CMK (cell line): ENCODE data around the gene LASP1.
"Not testable (repeated sequence)": the region's sequence is repeated elsewhere in the genome, so short reads cannot be mapped to it uniquely, and the experiment has no call there.

Source experiments
- DNase-seq: peaks from one replicate; pipeline ENCODE4 v3.0.0-alpha.2; 2010; ENCODE audit warnings: low read depth

Gene LASP1

DNA sequence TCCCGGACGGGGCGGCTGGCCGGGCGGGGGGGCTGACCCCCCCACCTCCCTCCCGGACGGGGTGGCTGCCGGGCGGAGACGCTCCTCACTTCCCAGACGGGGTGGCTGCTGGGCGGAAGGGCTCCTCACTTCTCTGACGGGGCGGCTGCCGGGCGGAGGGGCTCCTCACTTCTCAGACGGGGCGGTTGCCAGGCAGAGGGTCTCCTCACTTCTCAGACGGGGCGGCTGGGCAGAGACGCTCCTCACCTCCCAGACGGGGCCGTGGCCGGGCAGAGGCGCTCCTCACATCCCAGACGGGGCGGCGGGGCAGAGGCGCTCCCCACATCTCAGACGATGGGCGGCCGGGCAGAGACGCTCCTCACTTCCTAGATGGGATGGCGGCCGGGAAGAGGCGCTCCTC lies 60.9 kb downstream of the LASP1 start:
- not testable (repeated sequence) for DNase-seq

DNA sequence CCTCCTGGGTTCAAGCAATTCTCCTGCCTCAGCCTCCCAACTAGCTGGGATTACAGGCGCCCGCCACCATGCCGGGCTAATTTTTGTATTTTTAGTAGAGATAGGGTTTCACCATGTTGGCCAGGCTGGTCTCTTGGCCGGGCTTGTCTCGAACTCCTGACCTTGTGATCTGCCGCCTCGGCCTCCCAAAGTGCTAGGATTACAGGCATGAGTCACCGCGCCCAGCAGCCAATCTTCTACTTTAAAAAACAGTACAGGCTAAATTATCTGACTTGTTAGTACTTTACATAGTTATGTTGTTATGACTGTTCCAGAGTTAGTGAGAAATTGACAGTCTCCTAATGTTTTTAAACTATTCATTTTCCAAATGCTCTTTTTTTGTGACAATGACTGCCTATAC lies 64.1 kb downstream of the LASP1 start:
- DNase-seq, result not testable (repeated sequence)

DNA sequence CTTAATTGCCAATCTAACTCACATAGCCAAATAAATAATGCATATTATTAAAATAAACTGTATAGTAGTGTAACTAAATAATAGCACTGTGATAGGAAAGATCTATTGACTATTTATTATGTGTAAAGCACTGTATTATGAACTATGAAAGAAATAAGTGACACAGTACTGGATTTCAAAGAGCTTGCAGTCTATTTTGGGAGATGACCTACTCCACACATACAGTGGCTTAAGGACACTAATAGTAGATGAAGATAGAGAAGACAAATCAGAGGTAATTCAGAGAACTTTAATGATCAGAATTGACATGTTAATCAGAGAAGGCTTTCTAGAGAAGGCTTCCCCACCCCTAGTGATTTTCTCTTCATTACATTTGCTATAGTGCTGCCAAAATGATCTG lies 70.1 kb downstream of the LASP1 start:
- DNase-seq, result no peak

DNA sequence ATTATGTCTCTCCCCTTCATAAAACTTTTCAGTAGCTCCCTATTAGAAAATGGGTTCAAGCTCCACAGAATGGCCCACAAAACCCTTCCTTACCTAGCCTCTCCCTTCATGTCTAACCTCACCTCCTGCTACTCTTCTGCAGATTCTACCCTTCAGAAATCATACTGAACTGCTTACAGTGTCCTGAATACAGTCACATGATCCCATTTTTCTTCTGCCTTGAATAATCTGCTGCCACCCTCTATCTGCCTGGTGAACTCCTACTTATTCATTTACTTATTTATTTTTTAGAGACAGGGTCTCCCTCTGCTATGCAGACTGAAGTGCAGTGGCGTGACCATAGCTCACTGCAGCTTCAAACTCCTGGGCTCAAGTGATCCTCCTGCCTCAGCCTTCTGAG lies 70.5 kb downstream of the LASP1 start:
- DNase-seq, result no peak

DNA sequence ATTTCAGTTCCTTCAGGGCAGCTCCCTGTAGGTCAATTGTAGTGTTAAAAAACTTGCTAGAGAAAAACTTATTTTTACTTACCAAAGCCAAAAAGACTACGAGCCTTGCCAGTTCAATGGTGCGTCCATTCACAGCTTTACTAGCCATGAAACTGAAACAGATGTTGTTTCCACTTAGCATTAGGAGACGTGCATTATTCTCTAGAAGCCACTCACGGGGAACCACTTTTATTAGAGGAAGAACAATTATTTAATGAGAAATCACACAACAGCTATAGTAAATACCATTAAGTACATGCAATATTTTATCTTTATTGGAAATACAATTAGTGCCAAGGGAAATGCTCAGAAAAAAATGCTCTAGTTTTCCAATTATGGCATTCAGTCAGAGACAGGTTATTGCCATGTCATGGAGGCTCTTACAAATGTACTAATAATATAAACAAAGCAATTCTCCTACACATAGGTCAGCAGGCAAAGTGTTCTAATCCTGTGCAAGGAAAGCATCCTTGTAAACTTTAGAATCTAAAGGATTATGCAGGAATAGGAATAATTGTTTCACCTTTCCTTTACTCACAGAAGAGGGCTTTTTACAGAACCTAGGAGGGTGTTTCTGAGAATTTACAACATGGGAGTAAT lies 73.0 kb downstream of the LASP1 start:
- no peak for DNase-seq

DNA sequence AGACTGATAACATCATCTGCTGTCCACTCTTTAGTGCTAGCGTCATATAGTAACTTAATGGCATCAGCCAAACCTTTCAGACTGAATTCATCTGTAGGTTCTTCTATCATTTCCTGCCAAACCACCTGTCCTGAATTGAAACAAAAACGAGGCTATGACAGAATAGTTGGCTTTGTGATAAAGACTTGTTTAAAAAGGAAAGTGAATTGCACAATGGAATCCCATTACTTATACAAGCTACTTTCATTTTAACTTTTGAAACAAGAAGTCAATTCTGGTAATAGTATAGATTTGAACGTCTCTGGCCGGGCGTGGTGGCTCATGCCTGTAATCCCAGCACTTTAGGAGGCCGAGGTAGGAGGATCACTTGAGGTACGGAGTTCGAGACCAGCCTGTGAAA lies 73.7 kb downstream of the LASP1 start:
- DNase-seq, result no peak

DNA sequence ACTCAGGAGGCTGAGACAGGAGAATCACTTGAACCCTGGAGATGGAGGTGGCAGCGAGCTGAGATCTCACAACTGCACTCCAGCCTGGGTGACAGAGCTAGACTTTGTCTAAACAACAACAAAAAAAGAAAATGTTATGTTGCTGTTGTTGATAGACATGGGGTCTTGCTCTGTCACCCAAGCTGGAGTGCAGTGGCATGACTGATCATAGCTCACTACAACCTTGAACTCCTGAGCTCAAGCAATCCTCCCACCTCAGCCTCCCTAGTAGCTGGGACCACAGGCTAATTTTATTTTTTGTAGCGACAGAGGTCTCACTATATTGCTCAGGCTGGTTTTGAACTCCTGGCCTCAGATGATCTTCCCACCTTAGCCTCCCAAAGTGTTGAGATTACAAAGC lies 77.3 kb downstream of the LASP1 start:
- DNase-seq, result no peak

DNA sequence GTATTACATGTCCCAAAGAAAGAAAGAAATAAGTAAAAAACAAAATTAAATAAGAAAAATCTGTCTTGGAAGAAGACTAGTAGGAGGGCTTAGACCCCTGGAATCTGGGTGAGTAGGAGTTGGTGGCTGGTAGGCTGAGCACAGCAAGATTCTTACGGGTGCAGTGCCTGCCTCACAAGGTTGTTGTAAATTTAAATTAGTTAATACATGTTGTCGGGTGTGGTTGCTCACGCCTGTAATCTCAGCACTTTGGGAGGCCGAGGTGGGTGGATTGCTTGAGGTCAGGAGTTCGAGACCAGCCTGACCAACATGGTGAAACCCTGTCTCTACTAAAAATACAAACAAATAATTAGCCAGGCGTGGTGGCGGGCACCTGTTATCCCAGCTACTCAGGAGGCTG lies 83.9 kb downstream of the LASP1 start:
- DNase-seq, result not testable (repeated sequence)

DNA sequence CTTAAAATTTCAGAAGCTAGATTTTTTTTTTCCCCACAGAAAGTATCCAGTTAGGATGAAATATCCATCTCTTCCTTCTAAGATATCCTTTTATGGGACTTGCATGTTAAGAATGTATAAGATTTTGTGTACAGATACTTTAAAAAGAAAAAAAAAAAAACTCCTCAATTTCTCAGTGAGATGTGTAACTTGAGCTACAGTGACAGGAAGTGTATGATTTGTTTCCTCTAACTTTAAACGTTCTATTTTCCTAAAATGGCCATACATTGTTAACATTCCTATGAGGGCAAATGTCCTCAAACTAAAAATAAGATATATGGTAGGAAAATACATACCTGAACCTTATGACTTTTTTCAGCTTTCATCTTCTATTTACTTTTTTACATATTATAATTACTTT lies 88.5 kb downstream of the LASP1 start:
- no peak for DNase-seq

DNA sequence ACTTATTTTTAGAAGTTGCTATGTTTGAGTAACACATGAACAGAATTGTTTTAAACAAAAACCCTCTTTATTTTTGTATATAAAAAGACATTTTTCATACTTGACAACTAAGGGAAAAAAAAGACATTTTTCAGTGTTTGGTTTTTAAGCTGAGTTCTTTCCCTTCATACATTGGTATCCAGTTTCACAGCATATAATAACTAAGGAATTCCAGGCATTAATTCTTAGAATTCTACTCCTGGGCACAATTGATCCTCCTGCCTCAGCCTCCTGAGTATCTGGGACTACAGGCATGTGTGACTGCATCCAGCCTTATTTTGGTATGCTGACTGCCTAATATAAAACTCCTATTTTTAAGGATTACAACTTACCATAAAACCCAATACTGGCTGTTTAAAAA lies 88.9 kb downstream of the LASP1 start:
- DNase-seq, result no peak

DNA sequence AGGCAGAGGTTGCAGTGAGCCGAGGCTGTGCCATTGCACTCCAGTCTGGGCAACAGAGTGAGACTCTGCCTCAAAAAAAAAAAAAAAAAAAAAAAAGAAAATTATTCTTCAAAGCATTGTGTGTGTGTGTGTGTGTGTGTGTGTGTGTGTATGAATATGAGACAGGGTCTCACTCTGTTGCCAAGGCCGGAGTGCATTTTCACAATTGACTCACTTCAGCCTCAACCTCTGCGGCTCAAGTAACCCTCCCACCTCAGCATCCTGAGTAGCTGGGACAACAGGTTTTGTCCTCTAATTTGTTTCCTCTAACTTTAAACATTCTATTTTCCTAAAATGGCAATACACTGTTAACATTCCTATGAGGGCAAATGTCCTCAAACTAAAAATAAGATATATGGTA lies 89.7 kb downstream of the LASP1 start:
- no peak for DNase-seq

DNA sequence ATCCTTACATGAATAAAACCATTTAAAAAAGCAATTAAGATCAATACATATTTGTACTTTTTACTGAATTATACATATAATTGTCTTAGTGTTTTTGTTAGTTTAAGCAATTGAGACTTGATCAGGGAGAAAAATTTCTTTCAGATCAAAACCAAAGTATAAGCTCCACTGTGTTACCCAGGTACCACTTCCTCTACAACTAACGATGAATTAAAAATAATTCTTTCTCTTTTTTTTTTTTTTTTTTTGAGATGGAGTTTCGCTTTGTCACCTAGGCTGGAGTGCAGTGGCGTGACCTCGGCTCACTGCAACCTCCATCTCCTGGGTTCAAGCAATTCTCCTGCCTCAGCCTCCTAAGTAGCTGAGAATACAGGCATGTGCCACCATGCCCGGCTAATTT lies 90.5 kb downstream of the LASP1 start:
- DNase-seq, result no peak

DNA sequence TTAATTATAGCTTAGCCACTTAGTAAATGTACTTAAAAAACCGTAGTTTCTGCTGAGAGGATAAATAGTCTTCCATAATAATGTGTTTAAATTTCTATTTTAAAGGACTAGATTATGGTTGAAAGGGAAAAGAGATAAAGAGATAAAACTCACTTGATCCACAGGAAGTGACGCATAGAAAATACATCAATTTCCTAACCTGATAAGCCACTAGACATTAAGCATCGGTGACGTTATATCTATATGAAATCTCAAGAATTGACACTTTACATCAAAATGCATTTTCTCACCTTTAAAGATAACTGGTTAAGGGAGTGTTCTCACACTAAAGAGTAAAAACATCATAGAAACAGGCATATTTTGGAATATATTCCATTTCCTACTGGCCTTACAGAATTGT lies 91.6 kb downstream of the LASP1 start:
- DNase-seq, result no peak

DNA sequence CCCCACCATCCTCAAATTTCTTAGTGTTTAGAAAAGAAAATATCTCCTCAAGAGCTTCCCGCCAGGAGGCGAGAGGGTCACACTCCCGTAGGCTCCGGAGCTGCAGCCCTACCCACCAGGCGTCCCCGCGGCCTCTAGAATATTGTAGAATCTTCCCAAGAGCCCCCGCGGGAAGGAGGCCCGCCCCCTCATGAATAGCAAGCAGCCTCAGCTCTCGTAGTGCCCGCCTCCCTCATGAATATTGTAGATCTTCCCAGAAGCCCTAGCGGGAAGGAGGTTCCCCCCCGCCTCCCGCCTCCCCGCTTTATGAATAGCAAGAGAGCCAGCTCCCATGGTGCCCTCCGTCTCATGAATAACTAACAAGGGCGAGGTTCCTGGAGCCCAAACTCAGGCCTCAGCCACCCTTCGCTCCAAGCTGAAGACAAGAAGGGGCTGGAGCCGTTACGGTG lies 97.5 kb downstream of the LASP1 start, which contains the start of gene FBXO47:
Gene FBXO47 (minus strand): TSS at position 114 of the 449 bp plus-strand sequence. CDS start 4,378 bp downstream, outside the sequence.
- no peak for DNase-seq

DNA sequence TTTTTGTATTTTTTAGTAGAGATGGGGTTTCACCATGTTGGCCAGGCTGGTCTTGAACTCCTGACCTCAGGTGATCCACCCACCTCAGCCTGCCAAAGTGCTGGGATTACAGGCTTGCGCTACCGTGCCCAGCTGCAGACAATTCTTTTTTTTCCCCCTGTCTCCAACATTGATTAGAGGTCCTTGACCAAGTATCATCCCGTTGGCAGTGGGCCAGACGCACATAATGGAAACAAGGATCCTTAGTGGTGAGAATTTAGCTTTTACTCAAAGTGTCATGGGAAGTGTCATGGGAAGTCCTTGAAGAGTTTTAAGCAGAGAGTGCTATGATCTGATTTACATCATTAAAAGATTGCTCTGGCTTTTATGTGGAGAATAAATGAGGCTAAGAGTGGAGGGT lies 99.4 kb downstream of the LASP1 start:
- DNase-seq, result no peak

DNA sequence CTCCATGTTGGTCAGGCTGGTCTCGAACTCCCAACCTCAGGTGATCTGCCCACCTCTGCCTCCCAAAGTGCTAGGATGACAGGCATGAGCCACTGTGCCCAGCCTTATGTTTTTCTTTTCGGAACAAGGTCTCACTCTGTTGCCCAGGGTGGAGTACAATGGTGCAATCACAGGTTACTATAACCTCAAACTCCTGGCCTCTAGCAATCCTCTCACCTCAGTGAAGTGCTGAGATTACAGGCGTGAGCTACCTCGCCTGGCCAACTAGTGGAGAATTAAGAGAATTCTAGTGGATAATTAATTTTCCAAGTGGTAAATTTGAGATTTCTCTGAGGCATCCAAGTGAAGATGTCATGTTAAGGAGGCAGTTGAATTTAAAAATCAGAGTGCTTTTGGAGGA lies 100.3 kb downstream of the LASP1 start:
- DNase-seq, result no peak

DNA sequence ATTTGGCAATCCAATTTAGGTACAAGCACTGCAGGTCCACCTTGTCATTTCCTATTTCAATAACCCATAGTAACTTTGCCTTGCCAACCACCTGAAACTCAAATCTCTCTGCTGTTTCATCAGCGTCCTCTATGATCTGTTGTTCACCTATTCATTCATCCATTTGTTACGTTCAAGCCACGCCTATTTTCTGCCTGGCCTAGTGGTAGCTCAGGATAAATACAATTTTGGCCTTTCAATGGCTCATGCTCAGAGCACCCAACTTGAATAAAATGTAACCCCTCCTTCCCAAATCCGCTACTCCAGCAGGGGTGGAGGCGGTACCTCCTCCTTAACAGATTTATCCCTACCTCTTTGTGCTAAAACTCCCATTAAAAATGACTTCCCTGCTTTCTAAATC lies 100.9 kb downstream of the LASP1 start:
- no peak for DNase-seq
